Activated T-cell treated with anti-CD3 and anti-CD28 coated beads, Interleukin-2, amount 50 U/mL, for 1 hour (primary cell): ENCODE data around the gene TXNDC8.
"Not testable (repeated sequence)": the region's sequence is repeated elsewhere in the genome, so short reads cannot be mapped to it uniquely, and the experiment has no call there.

Experiments
- DNase-seq: peaks from one replicate; pipeline ENCODE4 v3.0.0-alpha.2; 2020

The TXNDC8 gene

DNA sequence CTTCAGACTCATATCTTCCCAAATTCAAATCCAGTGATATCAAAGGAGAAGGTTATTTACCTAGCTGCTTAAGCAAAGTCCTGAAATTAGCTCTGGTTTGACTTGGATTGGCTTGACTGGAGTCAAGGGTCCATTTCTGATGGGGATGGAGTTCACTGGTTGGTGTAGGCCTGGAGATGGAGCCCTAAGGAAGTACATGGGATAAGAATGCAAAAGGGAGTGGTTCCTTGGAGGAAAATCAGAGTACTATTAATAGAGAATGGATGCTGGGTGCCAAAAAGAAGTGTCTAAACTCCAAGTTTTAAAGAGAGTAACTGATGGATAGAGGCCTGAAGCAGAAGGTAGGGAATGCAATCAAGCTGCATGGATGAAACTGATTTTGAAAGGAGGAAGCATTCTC, 13.8 kb downstream of the TXNDC8 start:
- no peak for DNase-seq

- DNase-seq: no peak
Measured at GRCh38 chr9:110320651-110321445, 16.8 kb downstream of the TXNDC8 start.

GRCh38 chr9:110319781-110320492, 17.7 kb downstream of the TXNDC8 start:
- DNase-seq: no peak

GRCh38 chr9:110317911-110318310, 19.8 kb downstream of the TXNDC8 start:
- no peak for DNase-seq

- DNase-seq: no peak
Measured at GRCh38 chr9:110316261-110317075, 21.2 kb downstream of the TXNDC8 start.

- not testable (repeated sequence) for DNase-seq
Measured at GRCh38 chr9:110311978-110312377, 25.7 kb downstream of the TXNDC8 start.

- no peak for DNase-seq
Measured at GRCh38 chr9:110309681-110310080, 28.0 kb downstream of the TXNDC8 start.

- DNase-seq: no peak
Measured at GRCh38 chr9:110308633-110309038, 29.0 kb downstream of the TXNDC8 start.

DNA sequence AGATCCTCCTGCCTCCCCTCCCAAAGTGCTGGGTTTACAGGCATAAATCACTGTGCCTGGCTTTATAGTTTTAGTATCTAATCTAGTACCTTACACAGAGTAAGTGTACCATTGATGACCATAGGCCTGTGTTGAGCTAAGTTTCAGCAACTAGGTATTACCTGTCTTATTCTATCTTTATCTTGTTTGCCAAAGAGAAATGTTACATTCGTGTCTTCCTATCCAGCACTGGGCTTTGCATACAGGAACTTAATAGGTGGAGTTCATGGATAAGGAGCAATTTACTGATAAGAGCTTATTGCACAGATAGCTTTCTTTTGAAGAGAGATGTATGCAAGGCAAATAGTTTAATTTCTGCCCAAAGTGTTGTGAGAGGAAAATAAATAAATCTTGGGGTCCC, 30.5 kb downstream of the TXNDC8 start:
- DNase-seq: no peak

GRCh38 chr9:110303133-110303532, 34.5 kb downstream of the TXNDC8 start:
- no peak for DNase-seq

- DNase-seq: no peak
Measured at GRCh38 chr9:110298043-110298605, 39.5 kb downstream of the TXNDC8 start.

- no peak for DNase-seq
Measured at GRCh38 chr9:110293248-110293647, 44.4 kb downstream of the TXNDC8 start.

DNA sequence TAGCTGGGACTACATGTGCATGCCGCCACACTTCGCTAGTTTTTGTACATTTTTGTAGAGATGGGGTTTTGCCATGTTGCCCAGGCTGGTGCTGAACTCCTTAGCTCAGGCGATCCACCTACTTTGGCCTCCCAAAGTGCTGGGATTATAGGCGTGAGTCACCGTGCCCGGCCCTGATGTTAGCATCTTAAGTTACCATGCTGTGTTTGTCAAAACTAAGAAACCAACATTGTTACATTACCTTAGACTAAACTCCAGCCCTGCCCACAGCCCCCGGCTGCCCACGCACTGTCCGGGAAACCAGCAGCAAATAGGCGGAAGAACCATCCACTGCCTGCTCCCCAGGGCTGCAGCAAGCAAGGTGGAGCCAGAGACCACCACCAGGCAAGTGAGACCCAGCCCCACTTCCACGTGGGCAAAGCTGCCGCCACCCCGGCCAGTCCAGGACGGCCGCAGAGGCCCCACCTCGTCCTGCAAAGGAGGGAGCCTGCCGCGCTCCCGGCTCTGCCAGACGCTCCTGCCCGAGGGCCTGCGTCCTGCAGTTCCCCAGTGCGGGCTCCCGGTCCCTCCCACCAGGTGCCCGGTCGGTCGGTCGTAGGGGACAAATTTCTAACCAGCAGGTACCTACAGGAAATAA, 45.6 kb downstream of the TXNDC8 start:
- DNase-seq: no peak

GRCh38 chr9:110290001-110290400, 47.7 kb downstream of the TXNDC8 start:
- DNase-seq: no peak

GRCh38 chr9:110288503-110288902, 49.2 kb downstream of the TXNDC8 start:
- no peak for DNase-seq

DNA sequence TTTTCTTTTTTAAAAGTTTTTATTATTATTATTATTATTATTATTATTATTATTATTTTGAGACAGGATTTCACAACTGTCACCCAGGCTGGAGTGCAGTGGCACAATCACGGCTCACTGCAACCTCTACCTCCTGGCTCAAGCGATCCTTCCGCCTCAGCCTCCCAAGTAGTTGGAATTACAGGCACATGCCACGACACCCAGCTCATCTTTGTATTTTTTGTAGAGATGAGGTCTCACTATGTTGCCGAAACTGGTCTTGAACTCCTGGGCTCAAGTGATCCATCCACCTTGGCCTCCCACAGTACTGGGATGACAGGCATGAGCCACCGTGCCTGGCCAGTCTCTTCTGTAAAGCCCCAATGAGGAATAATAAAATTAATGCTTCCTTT, 50.4 kb downstream of the TXNDC8 start:
- no peak for DNase-seq

GRCh38 chr9:110284211-110284844, 53.3 kb downstream of the TXNDC8 start:
- DNase-seq: no peak

GRCh38 chr9:110283751-110284150, 53.9 kb downstream of the TXNDC8 start:
- DNase-seq: no peak

DNA sequence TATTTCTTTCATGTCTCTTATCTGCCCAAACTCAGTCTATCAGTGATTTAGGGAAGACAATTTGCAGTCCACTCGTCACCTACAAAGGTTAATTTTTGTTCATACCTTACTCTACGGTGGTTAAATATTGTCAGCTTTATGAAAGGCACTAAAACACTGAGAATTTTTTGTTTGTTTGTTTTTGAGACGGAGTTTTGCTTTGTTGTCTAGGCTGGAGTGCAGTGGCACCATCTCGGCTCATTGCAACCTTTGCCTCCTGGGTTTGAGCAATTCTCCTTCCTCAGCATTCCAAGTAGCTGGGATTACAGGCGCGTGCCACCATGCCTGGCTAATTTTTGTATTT, 55.0 kb downstream of the TXNDC8 start:
- DNase-seq: no peak

- DNase-seq: no peak
Measured at GRCh38 chr9:110282018-110282738, 55.5 kb downstream of the TXNDC8 start.

GRCh38 chr9:110278080-110278707, 59.5 kb downstream of the TXNDC8 start:
- DNase-seq: no peak
